GM19240 (cell line): ENCODE results near the gene SUN3.
"Not testable (repeated sequence)": the region's sequence is repeated elsewhere in the genome, so short reads cannot be mapped to it uniquely, and the experiment has no call there.

Experiments
- DNase-seq: peaks from one replicate; pipeline ENCODE4 v3.0.0; 2011; ENCODE audit warnings: low spot score; ENCODE audit not compliant: insufficient read length

Gene SUN3

GRCh38 chr7:48031111-48031510 is 2.2 kb upstream of the SUN3 start:
- no peak for DNase-seq

- no peak for DNase-seq
Observed at GRCh38 chr7:48025624-48026023, 3.3 kb downstream of the SUN3 start.

GRCh38 chr7:48017674-48018073 is 11.2 kb downstream of the SUN3 start:
- DNase-seq = no peak

GRCh38 chr7:48016641-48017040 is 12.3 kb downstream of the SUN3 start:
- DNase-seq = no peak

GRCh38 chr7:48011951-48012350 is 17.0 kb downstream of the SUN3 start:
- DNase-seq = no peak

- DNase-seq = no peak
Observed at GRCh38 chr7:48011323-48011722, 17.6 kb downstream of the SUN3 start.

GRCh38 chr7:48009954-48010353 is 19.0 kb downstream of the SUN3 start:
- no peak for DNase-seq

DNA sequence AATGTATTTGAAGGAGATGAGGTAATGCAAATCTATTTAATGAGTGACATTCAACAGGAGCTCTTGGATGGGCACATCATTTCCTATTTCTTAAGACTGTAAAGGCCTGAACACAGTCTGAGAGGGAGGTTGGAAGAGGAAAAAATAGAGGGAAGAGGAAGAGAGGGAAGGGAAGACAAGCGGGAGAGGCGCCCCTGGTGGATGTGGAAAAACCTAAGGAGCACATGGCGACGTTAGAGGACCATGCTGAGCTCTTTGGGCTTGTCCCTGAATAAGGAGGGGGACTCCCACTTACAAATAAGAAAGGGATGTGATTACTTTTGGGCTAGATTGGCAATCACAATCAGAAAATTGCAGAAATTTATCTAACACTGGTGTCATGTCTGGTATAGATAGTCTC is 19.6 kb downstream of the SUN3 start:
- no peak for DNase-seq

DNA sequence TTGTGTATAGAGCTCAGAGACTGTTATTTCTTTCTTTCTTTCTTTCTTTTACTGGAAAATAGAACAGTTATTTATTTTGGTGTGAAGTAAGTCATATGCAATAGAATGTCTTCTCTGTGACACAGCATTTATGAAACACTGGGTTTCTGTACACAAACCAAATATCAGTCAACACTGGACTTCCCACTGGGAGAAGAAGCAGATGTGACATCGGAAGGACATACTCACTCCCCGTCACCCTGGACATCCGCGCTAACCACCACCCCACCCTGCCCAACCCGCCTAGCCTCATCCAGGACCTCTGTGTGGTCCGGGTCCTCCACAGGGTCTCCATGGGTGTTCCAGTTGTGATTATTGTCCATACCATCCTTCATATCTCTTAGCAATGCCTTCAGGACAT is 22.0 kb downstream of the SUN3 start:
- no peak for DNase-seq

DNA sequence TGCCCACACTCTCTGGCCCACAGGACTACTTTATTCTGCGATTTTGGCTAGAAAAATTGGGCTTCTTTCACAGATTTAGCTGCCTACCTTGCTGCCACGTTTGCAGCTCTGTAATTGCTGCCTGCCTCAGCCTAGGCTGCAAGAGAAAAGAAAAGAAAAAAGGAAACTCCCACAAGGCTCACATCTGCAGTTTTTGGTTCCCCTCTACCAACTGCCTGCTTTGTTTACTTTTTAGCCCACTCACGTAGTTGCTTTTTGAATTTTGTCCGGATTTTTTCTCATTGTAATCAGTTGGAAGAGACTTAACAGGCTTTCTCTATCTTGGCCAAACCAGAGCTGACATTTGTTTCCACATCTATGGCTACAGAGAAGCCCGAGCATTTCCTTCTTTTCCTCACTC is 24.3 kb downstream of the SUN3 start:
- DNase-seq = no peak

DNA sequence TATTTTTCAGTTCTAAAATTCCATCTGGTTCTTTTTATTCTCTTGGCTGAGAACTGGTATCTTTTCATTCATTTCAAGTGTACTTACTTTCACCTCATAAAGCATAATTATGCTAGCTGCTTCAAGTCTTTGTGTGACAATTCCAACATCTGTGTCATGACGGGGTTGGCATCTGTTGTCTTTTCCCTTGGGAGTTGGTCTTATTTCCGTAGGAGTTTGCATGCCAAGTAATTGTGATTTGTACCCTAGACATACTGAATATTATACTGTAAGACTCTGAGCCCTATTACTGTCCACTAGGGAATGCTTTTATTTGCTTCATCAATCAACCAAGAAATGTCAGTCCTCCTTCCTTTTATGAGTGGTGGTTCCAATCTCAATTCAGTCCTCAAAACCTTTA is 24.9 kb downstream of the SUN3 start:
- no peak for DNase-seq

DNA sequence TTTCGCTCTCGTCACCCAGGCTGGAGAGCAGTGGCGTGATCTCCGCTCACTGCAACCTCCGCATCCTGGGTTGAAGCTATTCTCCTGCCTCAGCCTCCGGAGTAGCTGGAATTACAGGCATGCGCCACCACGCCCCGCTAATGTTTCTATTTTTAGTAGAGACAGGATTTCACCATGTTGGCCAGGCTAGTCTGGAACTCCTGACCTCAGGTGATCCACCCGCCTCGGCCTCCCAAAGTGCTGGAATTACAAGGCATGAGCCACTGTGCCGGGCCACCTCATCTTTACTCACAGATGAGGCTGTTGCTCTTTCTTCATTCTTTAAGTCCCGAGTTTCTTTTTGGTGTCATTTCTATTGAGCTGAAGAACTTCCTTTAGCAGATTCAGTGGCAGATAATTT is 28.7 kb downstream of the SUN3 start:
- not testable (repeated sequence) for DNase-seq

DNA sequence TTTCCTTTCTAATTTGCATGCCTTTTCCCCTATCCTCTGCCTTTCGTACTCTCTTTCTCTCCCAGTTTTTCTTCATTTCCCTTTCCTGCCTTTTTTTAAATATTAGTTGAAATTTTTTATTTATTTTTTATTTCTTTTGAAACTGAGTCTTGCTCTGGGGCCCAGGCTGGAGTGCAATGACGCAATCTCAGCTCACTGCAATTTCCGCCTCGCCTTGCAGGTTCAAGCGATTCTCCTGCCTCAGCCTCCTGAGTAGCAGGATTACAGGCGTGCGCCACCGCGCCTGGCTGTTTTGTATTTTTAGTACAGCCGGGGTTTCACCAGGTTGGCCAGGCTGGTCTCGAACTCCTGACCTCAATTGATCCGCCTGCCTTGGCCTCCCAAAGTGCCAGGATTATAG is 29.5 kb downstream of the SUN3 start:
- no peak for DNase-seq

DNA sequence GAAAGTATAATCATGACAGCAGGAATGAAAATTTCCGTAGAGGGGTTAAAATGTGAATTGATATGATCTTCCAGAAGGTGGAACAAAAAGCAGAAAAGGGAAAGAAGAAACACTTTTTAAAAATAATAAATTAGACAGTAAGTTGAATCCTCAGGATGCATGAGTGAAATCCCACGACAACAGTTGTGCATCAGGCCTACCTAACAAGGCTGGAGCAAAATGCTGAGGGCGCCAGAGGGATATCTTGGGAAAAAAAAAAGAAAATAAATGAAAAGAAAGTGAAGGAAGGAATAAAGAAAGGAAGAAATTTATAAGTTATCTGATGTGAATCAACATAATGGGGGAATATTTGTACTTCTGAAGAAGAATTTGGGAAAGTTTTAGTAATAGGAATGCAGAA is 36.5 kb downstream of the SUN3 start:
- DNase-seq = no peak

GRCh38 chr7:47991741-47992311 is 37.1 kb downstream of the SUN3 start:
- DNase-seq = peak; percentile 77

GRCh38 chr7:47991270-47991669 is 37.6 kb downstream of the SUN3 start:
- DNase-seq = no peak

GRCh38 chr7:47990592-47990991 is 38.3 kb downstream of the SUN3 start:
- no peak for DNase-seq

DNA sequence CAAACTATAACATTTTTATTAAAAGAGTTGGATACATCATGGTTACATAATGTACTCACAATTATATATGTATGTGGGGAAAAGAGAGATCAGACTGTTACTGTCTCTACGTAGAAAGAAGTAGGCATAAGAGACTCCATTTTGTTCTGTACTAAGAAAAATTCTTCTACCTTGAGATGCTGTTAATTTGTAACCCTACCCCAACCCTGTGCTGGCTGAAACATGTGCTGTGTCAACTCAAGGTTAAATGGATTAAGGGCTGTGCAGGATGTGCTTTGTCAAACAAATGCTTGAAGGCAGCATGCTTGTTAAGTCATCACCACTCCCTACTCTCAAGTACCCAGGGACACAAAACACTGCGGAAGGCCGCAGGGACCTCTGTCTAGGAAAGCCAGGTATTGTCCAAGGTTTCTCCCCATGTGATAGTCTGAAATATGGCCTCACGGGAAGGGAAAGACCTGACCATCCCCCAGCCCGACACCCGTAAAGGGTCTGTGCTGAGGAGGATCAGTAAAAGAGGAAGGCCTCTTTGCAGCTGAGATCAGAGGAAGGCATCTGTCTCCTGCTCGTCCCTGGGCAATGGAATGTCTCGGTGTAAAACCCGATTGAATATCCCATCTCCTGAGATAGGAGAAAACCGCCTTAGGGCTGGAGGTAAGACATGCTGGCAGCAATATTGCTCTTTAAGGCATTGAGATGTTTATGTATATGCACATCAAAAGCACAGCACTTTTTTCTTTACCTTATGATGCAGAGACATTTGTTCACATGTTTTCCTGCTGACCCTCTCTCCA is 39.1 kb downstream of the SUN3 start:
- not testable (repeated sequence) for DNase-seq

DNA sequence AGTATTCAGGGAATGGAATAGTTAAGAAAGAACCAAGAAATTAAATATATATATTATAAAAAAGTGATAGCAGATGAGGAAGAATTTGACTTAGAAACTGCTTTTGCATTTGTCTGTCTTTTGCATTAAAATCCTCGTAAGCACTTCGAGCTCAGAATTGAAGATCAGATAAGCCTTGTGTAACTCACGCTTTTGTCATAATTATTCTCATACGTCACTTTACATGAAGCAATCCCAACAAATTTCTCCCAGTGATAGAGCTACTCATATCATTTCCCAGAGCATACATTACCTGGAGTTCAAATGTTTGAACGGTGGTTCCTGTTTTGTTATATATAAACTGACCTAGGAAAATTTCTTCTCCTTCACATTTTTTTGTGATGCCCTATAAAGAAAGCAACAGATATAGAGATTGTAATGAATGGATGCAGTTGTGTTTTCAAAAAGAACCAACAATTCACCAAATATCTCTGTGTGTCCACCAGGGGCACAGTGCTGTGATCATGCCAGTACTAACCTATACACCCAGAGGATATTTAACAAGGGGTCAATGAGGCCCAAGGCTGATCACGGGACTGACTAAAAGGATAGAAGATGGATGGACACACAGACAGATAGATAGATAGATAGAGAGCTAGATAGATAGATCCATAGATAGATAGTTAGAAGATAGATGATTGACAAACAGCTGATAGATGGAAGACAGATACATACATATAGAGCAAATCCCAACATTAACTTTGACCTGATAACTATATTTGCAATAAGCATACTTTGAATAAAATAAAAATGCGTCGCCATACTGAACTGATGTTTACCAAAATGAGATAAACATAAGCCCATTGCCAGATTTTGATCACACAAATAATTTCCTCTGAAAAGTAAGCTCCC is 40.2 kb downstream of the SUN3 start:
- no peak for DNase-seq

- no peak for DNase-seq
Observed at GRCh38 chr7:47982610-47983009, 46.3 kb downstream of the SUN3 start.

- DNase-seq = not testable (repeated sequence)
Observed at GRCh38 chr7:47980648-47981047, 48.3 kb downstream of the SUN3 start.

- no peak for DNase-seq
Observed at GRCh38 chr7:47979832-47980181, 49.1 kb downstream of the SUN3 start.
